Stomach (tissue), 4 donors: ENCODE results near the gene MALRD1.

ENCODE experiments used
- CTCF ChIP-seq, 7 experiments: fragments of 450-650 bp in 4 of 7; fragments of 200-600 bp in 3 of 7; sonication (generic) in 3 of 7; IDR thresholded peaks; one replicate each; pipeline ENCODE4 v1.5.1; 2016 to 2019; ENCODE audit warnings: antibody characterized with exemption in 7 of 7, control low read depth in 2 of 7, mild to moderate bottlenecking in 1 of 7
- POLR2A ChIP-seq, 4 donors: fragments of 450-650 bp; IDR thresholded peaks; one replicate each; pipeline ENCODE4 v1.6.1; 2016; ENCODE audit warnings: antibody characterized with exemption in 4 of 4, control low read depth in 2 of 4, mild to moderate bottlenecking in 1 of 4, moderate library complexity in 1 of 4

DNA sequence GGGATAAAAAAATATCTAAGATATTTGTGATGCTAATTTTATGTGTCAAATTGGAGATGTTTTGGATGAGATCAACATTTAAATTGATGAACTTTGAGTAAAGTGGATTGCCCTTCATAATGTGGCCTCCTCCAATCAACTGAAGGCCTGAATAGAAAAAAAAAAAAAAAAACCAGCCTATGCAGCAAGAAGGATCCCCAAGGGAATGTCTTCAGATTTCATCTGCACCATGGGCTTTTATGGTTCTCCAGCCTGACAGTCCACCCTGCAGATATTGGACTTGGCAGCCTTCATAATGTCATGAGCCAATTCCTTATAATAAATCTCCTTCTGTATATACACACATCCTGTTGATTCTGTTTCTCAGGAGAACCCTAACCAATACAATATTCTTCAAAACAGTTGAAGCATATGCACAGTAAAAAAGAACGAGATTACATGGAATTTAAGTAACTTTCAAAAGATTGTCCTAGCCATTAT, 450.7 kb downstream of the MALRD1 start:
- TF ChIP-seq POLR2A (IDR thresholded peaks at IDR 0.05), result no peak
- TF ChIP-seq CTCF (IDR thresholded peaks at IDR 0.05), result no peak
